GM23338 (cell line): ENCODE data around the gene VPS13A. TPM values are rescaled to one million over a fixed set of nuclear protein-coding genes. Genes with fewer than 3 reads are reported as not detected.
A peak's percentile ranks its signal among the peaks of the same experiment; 100 is the strongest.
"Not testable (repeated sequence)": the region's sequence is repeated elsewhere in the genome, so short reads cannot be mapped to it uniquely, and the experiment has no call there.

Experiments
- ATAC-seq: fragments of 200-7000 bp; cut with Tn5 transposase; 3 replicates; pipeline ENCODE4 v1.9.1; 2020
- DNase-seq: peaks from one replicate; pipeline ENCODE4 v3.0.0-alpha.2; 2015; ENCODE audit warnings: low spot score
- H2AFZ ChIP-seq: fragments of 200-600 bp; sonication (generic); 2 replicates; pipeline ENCODE4 v1.8.0; 2016; ENCODE audit warnings: antibody characterized with exemption, mild to moderate bottlenecking, moderate library complexity
- H3F3A ChIP-seq: fragments of 200-600 bp; sonication (generic); replicated peaks from 2 replicates; pipeline ENCODE4 v1.8.0; 2017; ENCODE audit warnings: antibody characterized with exemption, mixed run types, low read depth
- H3K27ac ChIP-seq: fragments of 200-600 bp; sonication (generic); 2 replicates; pipeline ENCODE4 v1.6.1; 2016; ENCODE audit warnings: low read depth
- H3K27me3 ChIP-seq: fragments of 200-600 bp; sonication (generic); 2 replicates; pipeline ENCODE4 v1.8.0; 2016; ENCODE audit warnings: mild to moderate bottlenecking, mixed run types, moderate library complexity; ENCODE audit not compliant: insufficient read depth
- H3K36me3 ChIP-seq: fragments of 200-600 bp; sonication (generic); 2 replicates; pipeline ENCODE4 v1.8.0; 2016; ENCODE audit warnings: mild to moderate bottlenecking; ENCODE audit not compliant: insufficient read depth
- H3K4me1 ChIP-seq: fragments of 200-600 bp; sonication (generic); 2 replicates; pipeline ENCODE4 v1.8.0; 2016; ENCODE audit warnings: mild to moderate bottlenecking, moderate library complexity; ENCODE audit not compliant: insufficient read depth
- H3K4me2 ChIP-seq: fragments of 200-600 bp; sonication (generic); 2 replicates; pipeline ENCODE4 v1.7.1; 2017; ENCODE audit warnings: mixed run types
- H3K4me3 ChIP-seq: fragments of 200-600 bp; sonication (generic); 2 replicates; pipeline ENCODE4 v1.6.1; 2016; ENCODE audit warnings: mixed run types
- H3K79me2 ChIP-seq: fragments of 200-600 bp; sonication (generic); replicated peaks from 2 replicates; pipeline ENCODE4 v1.8.0; 2017; ENCODE audit warnings: mild to moderate bottlenecking; ENCODE audit not compliant: insufficient read depth
- H3K9me2 ChIP-seq: fragments of 200-600 bp; sonication (generic); 2 replicates; pipeline ENCODE4 v1.8.0; 2017; ENCODE audit not compliant: insufficient read depth
- H4K20me1 ChIP-seq: fragments of 200-600 bp; sonication (generic); replicated peaks from 2 replicates; pipeline ENCODE4 v1.8.0; 2017; ENCODE audit warnings: mild to moderate bottlenecking; ENCODE audit not compliant: insufficient read depth
- H3K27ac Mint-ChIP-seq: 2 replicates; pipeline ENCODE4 v1.8.0; 2020; ENCODE audit warnings: inconsistent platforms, mild to moderate bottlenecking, moderate library complexity, mixed read lengths
- H3K27me3 Mint-ChIP-seq: 3 replicates; pipeline ENCODE4 v1.8.0; 2022; ENCODE audit warnings: low read depth, mild to moderate bottlenecking, moderate library complexity, mixed read lengths, inconsistent platforms; ENCODE audit not compliant: insufficient read depth, poor library complexity
- H3K36me3 Mint-ChIP-seq: 3 replicates; pipeline ENCODE4 v1.8.0; 2021; ENCODE audit warnings: low read depth, mild to moderate bottlenecking, inconsistent platforms, moderate library complexity, mixed read lengths
- H3K4me1 Mint-ChIP-seq: 3 replicates; pipeline ENCODE4 v1.8.0; 2020; ENCODE audit warnings: mild to moderate bottlenecking, inconsistent platforms, mixed read lengths
- H3K4me3 Mint-ChIP-seq: 3 replicates; pipeline ENCODE4 v1.8.0; 2021; ENCODE audit warnings: moderate library complexity, mild to moderate bottlenecking, inconsistent platforms, mixed read lengths
- H3K9me3 Mint-ChIP-seq: 3 replicates; pipeline ENCODE4 v1.8.0; 2020; ENCODE audit warnings: moderate library complexity, mild to moderate bottlenecking, inconsistent platforms, mixed read lengths
- EZH2 ChIP-seq: fragments of 200-600 bp; sonication (generic); IDR thresholded peaks from one replicate; pipeline ENCODE4 v1.8.0; 2017; ENCODE audit warnings: antibody characterized with exemption, mild to moderate bottlenecking, low read depth; ENCODE audit not compliant: unreplicated experiment
- EZH2phosphoT487 ChIP-seq: fragments of 200-600 bp; sonication (generic); IDR thresholded peaks from one replicate; pipeline ENCODE4 v1.8.1; 2018; ENCODE audit warnings: antibody characterized with exemption; ENCODE audit not compliant: unreplicated experiment
- JUNB ChIP-seq: IDR thresholded peaks from one replicate; pipeline ENCODE4 v1.6.1; 2016; ENCODE audit warnings: antibody characterized with exemption; ENCODE audit not compliant: unreplicated experiment
- NANOG ChIP-seq: IDR thresholded peaks from 2 replicates; pipeline ENCODE4 v1.6.1; 2016; ENCODE audit warnings: antibody characterized with exemption, borderline replicate concordance
- POLR2AphosphoS5 ChIP-seq: IDR thresholded peaks from 2 replicates; pipeline ENCODE4 v1.6.1; 2016; ENCODE audit warnings: antibody characterized with exemption, low read depth
- STAT1 ChIP-seq: IDR thresholded peaks from one replicate; pipeline ENCODE4 v1.6.1; 2016; ENCODE audit warnings: antibody characterized with exemption; ENCODE audit not compliant: unreplicated experiment
- ZNF114 ChIP-seq: fragments of 250-450 bp; sonication (Bioruptor Pico); IDR thresholded peaks from 2 replicates; pipeline ENCODE4 v1.5.0; 2020; ENCODE audit warnings: mild to moderate bottlenecking, moderate library complexity
- polyA plus RNA-seq: library from polyadenylated mRNA; unstranded; fragments of >200 nt; fragmentation: Nextera tagmentation; extraction: Ambion mirVana; gene quantifications from 2 replicates; pipeline ENCODE4 v1.2.1, GENCODE V29; 2016
- total RNA-seq: library from RNA; depleted of rRNA; stranded (reverse); fragments of >200 nt; shearing (Covaris generic); gene quantifications from 2 replicates; pipeline ENCODE4 v1.2.3, GENCODE V29; 2014
- TF ChIP-seq, protein P1 (sequence below), 2 experiments: fragments of 200-600 bp in 1 of 2; sonication (generic) in 1 of 2; conservative IDR thresholded peaks; 2 replicates each; pipeline versions ENCODE4 v1.5.1 to v1.6.1; 2016 to 2017; ENCODE audit warnings: antibody characterized with exemption in 2 of 2, low read depth in 2 of 2, mild to moderate bottlenecking in 2 of 2, moderate library complexity in 1 of 2
- TF ChIP-seq, protein P2 (sequence below): IDR thresholded peaks from 2 replicates; pipeline ENCODE4 v1.6.1; 2016; ENCODE audit warnings: antibody characterized with exemption
- TF ChIP-seq, protein P3 (sequence below): fragments of 250-450 bp; sonication (Bioruptor Pico); IDR thresholded peaks from 2 replicates; pipeline ENCODE4 v1.5.0; 2020; ENCODE audit warnings: mild to moderate bottlenecking, moderate library complexity

VPS13A gene
- total and polyA plus RNA-seq, 2 experiments from 2014 or later, result 45.9 to 68.1 TPM

DNA sequence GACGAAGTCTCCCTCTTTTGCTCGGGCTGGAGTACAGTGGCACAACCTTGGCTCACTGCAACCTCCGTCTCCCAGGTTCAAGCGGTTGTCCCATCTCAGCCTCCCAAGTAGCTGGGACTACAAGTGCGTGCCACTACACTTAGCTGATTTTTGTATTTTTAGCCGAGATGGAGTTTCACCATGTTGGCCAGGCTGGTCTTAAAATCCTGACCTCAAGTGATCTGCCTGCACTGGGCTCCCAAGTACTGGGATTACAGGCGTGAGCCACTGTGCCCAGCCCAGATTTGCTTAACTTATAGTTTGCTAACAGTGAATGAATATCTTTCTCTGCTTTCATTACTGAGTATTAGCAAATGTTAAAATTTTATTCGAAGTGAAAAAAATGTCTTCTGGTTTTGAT, 84.3 kb downstream of the VPS13A start:
- no peaks in the 10 kb centered on the region for H4K20me1 ChIP-seq
- ATAC-seq (no peak), DNase-seq (no peak)
- H3K9me3 Mint-ChIP-seq, result peaks cover 16% of the 10 kb centered on the region; the same call in 2 of the 3 replicates
- H3K4me2 ChIP-seq, result no peak overlapping the region
- H3K4me1 ChIP-seq, result peaks cover 4% of the 10 kb centered on the region
- no peaks in the 10 kb centered on the region for H3K27me3 ChIP-seq
- no peak overlapping the region for H3K27ac ChIP-seq
- no peak overlapping the region for H3K4me3 Mint-ChIP-seq
- H3K27ac Mint-ChIP-seq, result no peak overlapping the region
- H3K36me3 ChIP-seq, result no peaks in the 10 kb centered on the region
- 0 out of 2 replicates have a peak, but pooled peaks cover 3% of the 10 kb centered on the region for H3K9me2 ChIP-seq
- no peak overlapping the region for H2AFZ ChIP-seq
- TF ChIP-seq EZH2, result no peak
- TF ChIP-seq POLR2AphosphoS5, result no peak
- no peak for TF ChIP-seq STAT1
- TF ChIP-seq, protein P1, sequence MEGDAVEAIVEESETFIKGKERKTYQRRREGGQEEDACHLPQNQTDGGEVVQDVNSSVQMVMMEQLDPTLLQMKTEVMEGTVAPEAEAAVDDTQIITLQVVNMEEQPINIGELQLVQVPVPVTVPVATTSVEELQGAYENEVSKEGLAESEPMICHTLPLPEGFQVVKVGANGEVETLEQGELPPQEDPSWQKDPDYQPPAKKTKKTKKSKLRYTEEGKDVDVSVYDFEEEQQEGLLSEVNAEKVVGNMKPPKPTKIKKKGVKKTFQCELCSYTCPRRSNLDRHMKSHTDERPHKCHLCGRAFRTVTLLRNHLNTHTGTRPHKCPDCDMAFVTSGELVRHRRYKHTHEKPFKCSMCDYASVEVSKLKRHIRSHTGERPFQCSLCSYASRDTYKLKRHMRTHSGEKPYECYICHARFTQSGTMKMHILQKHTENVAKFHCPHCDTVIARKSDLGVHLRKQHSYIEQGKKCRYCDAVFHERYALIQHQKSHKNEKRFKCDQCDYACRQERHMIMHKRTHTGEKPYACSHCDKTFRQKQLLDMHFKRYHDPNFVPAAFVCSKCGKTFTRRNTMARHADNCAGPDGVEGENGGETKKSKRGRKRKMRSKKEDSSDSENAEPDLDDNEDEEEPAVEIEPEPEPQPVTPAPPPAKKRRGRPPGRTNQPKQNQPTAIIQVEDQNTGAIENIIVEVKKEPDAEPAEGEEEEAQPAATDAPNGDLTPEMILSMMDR (conservative IDR thresholded peaks at IDR 0.05; ENCODE audit: low read depth in 2 of 2), result no peak
- no peak for TF ChIP-seq NANOG
- TF ChIP-seq, protein P2, sequence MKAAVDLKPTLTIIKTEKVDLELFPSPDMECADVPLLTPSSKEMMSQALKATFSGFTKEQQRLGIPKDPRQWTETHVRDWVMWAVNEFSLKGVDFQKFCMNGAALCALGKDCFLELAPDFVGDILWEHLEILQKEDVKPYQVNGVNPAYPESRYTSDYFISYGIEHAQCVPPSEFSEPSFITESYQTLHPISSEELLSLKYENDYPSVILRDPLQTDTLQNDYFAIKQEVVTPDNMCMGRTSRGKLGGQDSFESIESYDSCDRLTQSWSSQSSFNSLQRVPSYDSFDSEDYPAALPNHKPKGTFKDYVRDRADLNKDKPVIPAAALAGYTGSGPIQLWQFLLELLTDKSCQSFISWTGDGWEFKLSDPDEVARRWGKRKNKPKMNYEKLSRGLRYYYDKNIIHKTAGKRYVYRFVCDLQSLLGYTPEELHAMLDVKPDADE, result no peak
- TF ChIP-seq EZH2phosphoT487, result no peak
- TF ChIP-seq ZNF114 (CRISPR knock-in tag), result no peak
- TF ChIP-seq, protein P3, sequence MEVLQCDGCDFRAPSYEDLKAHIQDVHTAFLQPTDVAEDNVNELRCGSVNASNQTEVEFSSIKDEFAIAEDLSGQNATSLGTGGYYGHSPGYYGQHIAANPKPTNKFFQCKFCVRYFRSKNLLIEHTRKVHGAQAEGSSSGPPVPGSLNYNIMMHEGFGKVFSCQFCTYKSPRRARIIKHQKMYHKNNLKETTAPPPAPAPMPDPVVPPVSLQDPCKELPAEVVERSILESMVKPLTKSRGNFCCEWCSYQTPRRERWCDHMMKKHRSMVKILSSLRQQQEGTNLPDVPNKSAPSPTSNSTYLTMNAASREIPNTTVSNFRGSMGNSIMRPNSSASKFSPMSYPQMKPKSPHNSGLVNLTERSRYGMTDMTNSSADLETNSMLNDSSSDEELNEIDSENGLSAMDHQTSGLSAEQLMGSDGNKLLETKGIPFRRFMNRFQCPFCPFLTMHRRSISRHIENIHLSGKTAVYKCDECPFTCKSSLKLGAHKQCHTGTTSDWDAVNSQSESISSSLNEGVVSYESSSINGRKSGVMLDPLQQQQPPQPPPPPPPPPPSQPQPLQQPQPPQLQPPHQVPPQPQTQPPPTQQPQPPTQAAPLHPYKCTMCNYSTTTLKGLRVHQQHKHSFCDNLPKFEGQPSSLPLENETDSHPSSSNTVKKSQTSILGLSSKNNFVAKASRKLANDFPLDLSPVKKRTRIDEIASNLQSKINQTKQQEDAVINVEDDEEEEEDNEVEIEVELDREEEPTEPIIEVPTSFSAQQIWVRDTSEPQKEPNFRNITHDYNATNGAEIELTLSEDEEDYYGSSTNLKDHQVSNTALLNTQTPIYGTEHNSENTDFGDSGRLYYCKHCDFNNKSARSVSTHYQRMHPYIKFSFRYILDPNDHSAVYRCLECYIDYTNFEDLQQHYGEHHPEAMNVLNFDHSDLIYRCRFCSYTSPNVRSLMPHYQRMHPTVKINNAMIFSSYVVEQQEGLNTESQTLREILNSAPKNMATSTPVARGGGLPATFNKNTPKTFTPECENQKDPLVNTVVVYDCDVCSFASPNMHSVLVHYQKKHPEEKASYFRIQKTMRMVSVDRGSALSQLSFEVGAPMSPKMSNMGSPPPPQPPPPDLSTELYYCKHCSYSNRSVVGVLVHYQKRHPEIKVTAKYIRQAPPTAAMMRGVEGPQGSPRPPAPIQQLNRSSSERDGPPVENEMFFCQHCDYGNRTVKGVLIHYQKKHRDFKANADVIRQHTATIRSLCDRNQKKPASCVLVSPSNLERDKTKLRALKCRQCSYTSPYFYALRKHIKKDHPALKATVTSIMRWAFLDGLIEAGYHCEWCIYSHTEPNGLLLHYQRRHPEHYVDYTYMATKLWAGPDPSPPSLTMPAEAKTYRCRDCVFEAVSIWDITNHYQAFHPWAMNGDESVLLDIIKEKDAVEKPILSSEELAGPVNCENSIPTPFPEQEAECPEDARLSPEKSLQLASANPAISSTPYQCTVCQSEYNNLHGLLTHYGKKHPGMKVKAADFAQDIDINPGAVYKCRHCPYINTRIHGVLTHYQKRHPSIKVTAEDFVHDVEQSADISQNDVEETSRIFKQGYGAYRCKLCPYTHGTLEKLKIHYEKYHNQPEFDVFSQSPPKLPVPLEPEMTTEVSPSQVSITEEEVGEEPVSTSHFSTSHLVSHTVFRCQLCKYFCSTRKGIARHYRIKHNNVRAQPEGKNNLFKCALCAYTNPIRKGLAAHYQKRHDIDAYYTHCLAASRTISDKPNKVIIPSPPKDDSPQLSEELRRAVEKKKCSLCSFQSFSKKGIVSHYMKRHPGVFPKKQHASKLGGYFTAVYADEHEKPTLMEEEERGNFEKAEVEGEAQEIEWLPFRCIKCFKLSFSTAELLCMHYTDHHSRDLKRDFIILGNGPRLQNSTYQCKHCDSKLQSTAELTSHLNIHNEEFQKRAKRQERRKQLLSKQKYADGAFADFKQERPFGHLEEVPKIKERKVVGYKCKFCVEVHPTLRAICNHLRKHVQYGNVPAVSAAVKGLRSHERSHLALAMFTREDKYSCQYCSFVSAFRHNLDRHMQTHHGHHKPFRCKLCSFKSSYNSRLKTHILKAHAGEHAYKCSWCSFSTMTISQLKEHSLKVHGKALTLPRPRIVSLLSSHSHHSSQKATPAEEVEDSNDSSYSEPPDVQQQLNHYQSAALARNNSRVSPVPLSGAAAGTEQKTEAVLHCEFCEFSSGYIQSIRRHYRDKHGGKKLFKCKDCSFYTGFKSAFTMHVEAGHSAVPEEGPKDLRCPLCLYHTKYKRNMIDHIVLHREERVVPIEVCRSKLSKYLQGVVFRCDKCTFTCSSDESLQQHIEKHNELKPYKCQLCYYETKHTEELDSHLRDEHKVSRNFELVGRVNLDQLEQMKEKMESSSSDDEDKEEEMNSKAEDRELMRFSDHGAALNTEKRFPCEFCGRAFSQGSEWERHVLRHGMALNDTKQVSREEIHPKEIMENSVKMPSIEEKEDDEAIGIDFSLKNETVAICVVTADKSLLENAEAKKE (CRISPR knock-in tag), result no peak
- no peak for TF ChIP-seq JUNB
- peaks cover 9% of the 10 kb centered on the region; the same call in 2 of the 3 replicates for H3K4me1 Mint-ChIP-seq
- peaks cover 4% of the 10 kb centered on the region for H3K27me3 Mint-ChIP-seq
- H3F3A ChIP-seq, result no peaks in the 10 kb centered on the region
- peaks cover 14% of the 10 kb centered on the region; the same call in 1 of the 2 replicates for H3K79me2 ChIP-seq
- H3K36me3 Mint-ChIP-seq, result peaks cover 49% of the 10 kb centered on the region
- H3K4me3 ChIP-seq, result no peak overlapping the region

DNA sequence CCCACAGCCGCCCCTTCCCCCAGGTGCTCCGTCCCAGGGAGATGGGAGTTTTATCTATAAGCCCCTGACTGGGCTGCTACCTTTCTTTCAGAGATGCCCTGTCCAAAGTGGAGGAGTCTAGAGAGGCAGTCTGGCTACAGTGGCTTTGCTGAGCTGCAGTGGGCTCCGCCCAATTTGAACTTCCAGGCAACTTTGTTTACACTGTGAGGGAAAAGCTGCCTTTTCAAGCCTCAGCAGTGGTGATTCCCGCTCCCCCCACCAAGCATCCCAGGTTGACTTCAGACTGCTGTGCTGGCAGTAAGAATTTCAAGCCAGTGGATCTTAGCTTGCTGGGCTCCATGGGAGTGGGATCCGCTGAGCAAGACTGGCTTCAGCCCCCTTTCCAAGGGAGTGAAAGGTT, 90.4 kb downstream of the VPS13A start:
- H3K4me3 ChIP-seq, H3K27ac Mint-ChIP-seq, H3K27me3 Mint-ChIP-seq, H2AFZ ChIP-seq, H3K4me3 Mint-ChIP-seq, H3K9me2 ChIP-seq, H3K27me3 ChIP-seq, H3K4me2 ChIP-seq, H3K27ac ChIP-seq, H4K20me1 ChIP-seq, H3K36me3 ChIP-seq, H3F3A ChIP-seq: not testable (repeated sequence)
- H3K79me2 ChIP-seq, result peaks cover 13% of the 10 kb centered on the region; the same call in 1 of the 2 replicates
- Mint-ChIP-seq H3K4me1 (peaks cover 20% of the 10 kb centered on the region), H3K36me3 (peaks cover 47% of the 10 kb centered on the region), H3K9me3 (peaks cover 18% of the 10 kb centered on the region; the same call in 2 of the 3 replicates)
- H3K4me1 ChIP-seq, result peaks cover 12% of the 10 kb centered on the region
- peak; percentile 31 for DNase-seq
- ATAC-seq, result peak; percentile 61
